Ascending aorta (tissue), 2 donors: ENCODE data around the gene HCST. TPM values are rescaled to one million over a fixed set of nuclear protein-coding genes. Genes with fewer than 3 reads are reported as not detected.
A peak's percentile ranks its signal among the peaks of the same experiment; 100 is the strongest.

Source experiments
- DNase-seq, 2 donors: peaks; one replicate each; pipeline ENCODE4 v3.0.0-alpha.2; 2019; ENCODE audit warnings: low spot score in 2 of 2
- H3K27ac ChIP-seq, 2 donors: fragments of 200-600 bp; sonication (generic); one replicate each; pipeline ENCODE4 v1.5.1; 2016 to 2017; ENCODE audit warnings: mild to moderate bottlenecking in 1 of 2
- H3K27me3 ChIP-seq: fragments of 200-600 bp; sonication (generic); one replicate; pipeline ENCODE4 v1.5.1; 2017
- H3K36me3 ChIP-seq, 2 donors: fragments of 200-600 bp; sonication (generic); one replicate each; pipeline ENCODE4 v1.5.1; 2016
- H3K4me1 ChIP-seq, 2 donors: fragments of 200-600 bp; sonication (generic); one replicate each; pipeline ENCODE4 v1.5.1; 2016 to 2017; ENCODE audit warnings: mild to moderate bottlenecking in 1 of 2
- H3K4me3 ChIP-seq, 2 donors: fragments of 200-600 bp; sonication (generic); one replicate each; pipeline ENCODE4 v1.5.1; 2016 to 2017; ENCODE audit warnings: mild to moderate bottlenecking in 1 of 2
- H3K9me3 ChIP-seq, 2 donors: fragments of 200-600 bp; sonication (generic); one replicate each; pipeline ENCODE4 v1.5.1; 2016
- CTCF ChIP-seq, 3 experiments: fragments of 200-600 bp in 2 of 3; fragments of 450-650 bp in 1 of 3; sonication (generic) in 2 of 3; IDR thresholded peaks; one replicate each; pipeline ENCODE4 v1.5.1; 2016 to 2019; ENCODE audit warnings: antibody characterized with exemption in 3 of 3, mild to moderate bottlenecking in 1 of 3, moderate library complexity in 1 of 3
- intact Hi-C: fragments of 100-400 bp; cut with DNase I; formaldehyde crosslinking; loops from one replicate; pipeline ENCODE4 v1.15.1; 2023
- total RNA-seq: library from RNA; depleted of rRNA; stranded (reverse); fragments of >200 nt; gene quantifications from one replicate; pipeline ENCODE4 v1.1.0, GENCODE V29; 2016

The HCST gene
- total RNA-seq, 1 donor from 2014 or later: not detected

- Histone ChIP-seq H3K9me3 (no peaks in the 10 kb centered on the region), H3K27me3 (no peaks in the 10 kb centered on the region), H3K4me3 (peak overlapping the region in 1 of 2 donors; percentile 76), H3K4me1 (peaks cover 3 to 10% of the 10 kb centered on the region in 2 donors), H3K27ac (peak overlapping the region; percentile 54 to 76), H3K36me3 (peaks cover 7 to 8% of the 10 kb centered on the region in 2 donors)
- no peak for DNase-seq
- TF ChIP-seq CTCF (IDR thresholded peaks at IDR 0.05): no peak
- intact Hi-C loops: no loop called here
Observed at GRCh38 chr19:35901055-35901644, 1.2 kb upstream of the HCST start.

GRCh38 chr19:35902870-35903475 lies 644 bp downstream of the HCST start:
- H3K9me3 ChIP-seq: no peaks in the 10 kb centered on the region
- H3K4me3 ChIP-seq: peak overlapping the region in 1 of 2 donors; percentile 29
- DNase-seq: no peak
- H3K27ac ChIP-seq: peak overlapping the region; percentile 29 to 41
- no peak for TF ChIP-seq CTCF (IDR thresholded peaks at IDR 0.05)
- H3K4me1 ChIP-seq: peaks cover 2 to 8% of the 10 kb centered on the region in 2 donors
- intact Hi-C loops: no loop called here
- H3K27me3 ChIP-seq: no peaks in the 10 kb centered on the region
- no peaks in the 10 kb centered on the region for H3K36me3 ChIP-seq

GRCh38 chr19:35903550-35904179 lies 1.3 kb downstream of the HCST start:
- intact Hi-C loops: no loop called here
- H3K36me3 ChIP-seq: no peaks in the 10 kb centered on the region
- no peak for TF ChIP-seq CTCF (IDR thresholded peaks at IDR 0.05)
- peak overlapping the region; percentile 29 to 47 for H3K27ac ChIP-seq
- DNase-seq: peak; percentile 82 to 90
- H3K4me3 ChIP-seq: peak overlapping the region in 1 of 2 donors; percentile 29
- no peaks in the 10 kb centered on the region for H3K9me3 ChIP-seq
- peaks cover 0 to 1% of the 10 kb centered on the region in 2 donors for H3K4me1 ChIP-seq
- no peaks in the 10 kb centered on the region for H3K27me3 ChIP-seq

- no peak for DNase-seq
Observed at GRCh38 chr19:35904311-35905068, 2.2 kb downstream of the HCST start.

More at GRCh38 chr19:35904311-35905068, 2.2 kb downstream of the HCST start:
- Histone ChIP-seq H3K4me1 (no peaks in the 10 kb centered on the region), H3K36me3 (no peaks in the 10 kb centered on the region), H3K9me3 (no peaks in the 10 kb centered on the region), H3K4me3 (no peak overlapping the region), H3K27ac (peak overlapping the region; percentile 19 to 47), H3K27me3 (no peaks in the 10 kb centered on the region)
- no peak for TF ChIP-seq CTCF (IDR thresholded peaks at IDR 0.05)
- intact Hi-C loops: no loop called here
